ENCODE results near the gene CDKN1C.
"Not testable (repeated sequence)": the region's sequence is repeated elsewhere in the genome, so short reads cannot be mapped to it uniquely, and the experiment has no call there.

CDKN1C gene

GRCh38 chr11:2908130-2908529, 22.6 kb upstream of the CDKN1C start:
- TF ChIP-seq POLR2A (IDR thresholded peaks at IDR 0.05; ENCODE audit: low read length) (no peak), GATA1 (IDR thresholded peaks at IDR 0.05; ENCODE audit: low read depth, low read length) (no peak)
- DNase-seq, result no peak

- DNase-seq, result not testable (repeated sequence)
Measured at GRCh38 chr11:2905299-2905698, 19.7 kb upstream of the CDKN1C start.

- no peak for DNase-seq
- TF ChIP-seq GATA1 (IDR thresholded peaks at IDR 0.05; ENCODE audit: low read depth, low read length) (no peak), POLR2A (IDR thresholded peaks at IDR 0.05; ENCODE audit: low read length) (no peak)
Measured at GRCh38 chr11:2904153-2905052, 18.8 kb upstream of the CDKN1C start.

- TF ChIP-seq GATA1 (IDR thresholded peaks at IDR 0.05; ENCODE audit: low read depth, low read length) (no peak), POLR2A (IDR thresholded peaks at IDR 0.05; ENCODE audit: low read length) (no peak)
- DNase-seq, result no peak
Measured at GRCh38 chr11:2903672-2904011, 18.1 kb upstream of the CDKN1C start.

GRCh38 chr11:2902784-2903671, 17.5 kb upstream of the CDKN1C start:
- no peak for DNase-seq
- no peak for TF ChIP-seq POLR2A (IDR thresholded peaks at IDR 0.05; ENCODE audit: low read length)
- TF ChIP-seq GATA1 (IDR thresholded peaks at IDR 0.05; ENCODE audit: low read depth, low read length), result no peak

- TF ChIP-seq POLR2A (IDR thresholded peaks at IDR 0.05; ENCODE audit: low read length) (peak; percentile 45), GATA1 (IDR thresholded peaks at IDR 0.05; ENCODE audit: low read depth, low read length) (no peak)
- peak; percentile 88 to 91 for DNase-seq
Measured at GRCh38 chr11:2901854-2902783, 16.5 kb upstream of the CDKN1C start.

- DNase-seq, result no peak
Measured at GRCh38 chr11:2901196-2901796, 15.7 kb upstream of the CDKN1C start.

GRCh38 chr11:2899080-2899783, 13.7 kb upstream of the CDKN1C start:
- no peak for DNase-seq
- TF ChIP-seq POLR2A (IDR thresholded peaks at IDR 0.05; ENCODE audit: low read length) (no peak), GATA1 (IDR thresholded peaks at IDR 0.05; ENCODE audit: low read depth, low read length) (no peak)

More at GRCh38 chr11:2901196-2901796, 15.7 kb upstream of the CDKN1C start:
- TF ChIP-seq GATA1 (IDR thresholded peaks at IDR 0.05; ENCODE audit: low read depth, low read length) (no peak), POLR2A (IDR thresholded peaks at IDR 0.05; ENCODE audit: low read length) (no peak)

GRCh38 chr11:2898366-2899079, 12.9 kb upstream of the CDKN1C start:
- DNase-seq, result peak in 1 of 2 experiments; percentile 25
- TF ChIP-seq GATA1 (IDR thresholded peaks at IDR 0.05; ENCODE audit: low read depth, low read length), result no peak
- no peak for TF ChIP-seq POLR2A (IDR thresholded peaks at IDR 0.05; ENCODE audit: low read length)

- TF ChIP-seq GATA1 (IDR thresholded peaks at IDR 0.05; ENCODE audit: low read depth, low read length), result no peak
- no peak for DNase-seq
Measured at GRCh38 chr11:2897048-2897447, 11.5 kb upstream of the CDKN1C start.

GRCh38 chr11:2896047-2896446, 10.5 kb upstream of the CDKN1C start:
- DNase-seq, result no peak
- no peak for TF ChIP-seq GATA1 (IDR thresholded peaks at IDR 0.05; ENCODE audit: low read depth, low read length)
- no peak for TF ChIP-seq POLR2A (IDR thresholded peaks at IDR 0.05; ENCODE audit: low read length)

GRCh38 chr11:2893935-2894334, 8.4 kb upstream of the CDKN1C start:
- TF ChIP-seq POLR2A (IDR thresholded peaks at IDR 0.05; ENCODE audit: low read length) (no peak), GATA1 (IDR thresholded peaks at IDR 0.05; ENCODE audit: low read depth, low read length) (no peak)
- DNase-seq, result no peak
